A673 (cell line): ENCODE results near the gene TMEM147. TPM values are rescaled to one million over a fixed set of nuclear protein-coding genes. Genes with fewer than 3 reads are reported as not detected.
A peak's percentile ranks its signal among the peaks of the same experiment; 100 is the strongest.

ENCODE experiments used
- Bru-seq: library from RNA; stranded (reverse); fragments of 400-500 nt; gene quantifications from one replicate; lab custom pipeline; 2021; lab: Mats Ljungman, UMichigan
- BruChase-seq, 2 experiments: library from RNA; stranded (reverse); fragments of 400-500 nt; gene quantifications; one replicate each; lab custom pipeline; 2021; lab: Mats Ljungman, UMichigan
- BruUV-seq: library from RNA; stranded (reverse); fragments of 400-500 nt; replicated peaks from 2 replicates; lab custom pipeline; 2021; lab: Mats Ljungman, UMichigan
- CTCF ChIA-PET: fragments of 300-600 bp; sonication (Branson Sonifier 250); formaldehyde crosslinking; loops from one replicate; lab custom pipeline; 2022; ENCODE audit warnings: antibody characterized with exemption; lab: Charles Lee
- POLR2A ChIA-PET: fragments of 300-600 bp; sonication (Branson Sonifier 250); formaldehyde crosslinking; loops from one replicate; lab custom pipeline; 2022; ENCODE audit warnings: antibody characterized with exemption; ENCODE audit not compliant: low non-redundant PET; lab: Charles Lee
- DNase-seq: peaks from one replicate; pipeline ENCODE4 v3.0.0-alpha.2; 2015; ENCODE audit warnings: low spot score
- H3K27ac ChIP-seq: fragments of 200-600 bp; sonication (generic); 2 replicates; pipeline ENCODE4 v1.5.1; 2016; ENCODE audit warnings: mixed run types, low read depth, mild to moderate bottlenecking, mixed read lengths, antibody characterized with exemption, low read length; ENCODE audit not compliant: poor library complexity, severe bottlenecking
- H3K27me3 ChIP-seq: fragments of 200-600 bp; sonication (generic); replicated peaks from 2 replicates; pipeline ENCODE4 v1.6.1; 2017; ENCODE audit warnings: mixed run types, low read depth, mild to moderate bottlenecking, mixed read lengths, antibody characterized with exemption, low read length; ENCODE audit not compliant: insufficient read depth, poor library complexity
- H3K36me3 ChIP-seq: fragments of 200-600 bp; sonication (generic); 2 replicates; pipeline ENCODE4 v1.6.1; 2016; ENCODE audit warnings: mixed run types, mild to moderate bottlenecking, mixed read lengths, antibody characterized with exemption, low read length; ENCODE audit not compliant: insufficient read depth, poor library complexity, severe bottlenecking
- H3K4me1 ChIP-seq: fragments of 200-600 bp; sonication (generic); 2 replicates; pipeline ENCODE4 v1.6.1; 2017; ENCODE audit warnings: mixed run types, mild to moderate bottlenecking, mixed read lengths, antibody characterized with exemption, low read length; ENCODE audit not compliant: insufficient read depth, poor library complexity, severe bottlenecking
- H3K4me3 ChIP-seq: fragments of 200-600 bp; sonication (generic); 2 replicates; pipeline ENCODE4 v1.5.1; 2016; ENCODE audit warnings: low read depth, mixed run types, mild to moderate bottlenecking, mixed read lengths, low read length; ENCODE audit not compliant: poor library complexity, severe bottlenecking
- H3K9me3 ChIP-seq: fragments of 200-600 bp; sonication (generic); 2 replicates; pipeline ENCODE4 v1.6.1; 2016; ENCODE audit warnings: mixed run types, low read depth, mild to moderate bottlenecking, mixed read lengths, antibody characterized with exemption, low read length; ENCODE audit not compliant: poor library complexity, severe bottlenecking
- EZH2 ChIP-seq: fragments of 200-600 bp; sonication (generic); IDR thresholded peaks from 2 replicates; pipeline ENCODE4 v1.6.1; 2017; ENCODE audit warnings: borderline replicate concordance, low read depth, mild to moderate bottlenecking, mixed read lengths, antibody characterized with exemption, low read length; ENCODE audit not compliant: poor library complexity, severe bottlenecking
- intact Hi-C: fragments of 100-400 bp; cut with micrococcal nuclease; formaldehyde crosslinking; loops from one replicate; pipeline ENCODE4 v1.10.0; 2022; ENCODE audit not compliant: unreplicated experiment
- long read RNA-seq: library from polyadenylated mRNA; stranded (forward); transcript quantifications from one replicate; pipeline ENCODE4 v2.0.0, GENCODE V29; 2022
- total RNA-seq: library from RNA; stranded (reverse); gene quantifications from 2 replicates; pipeline ENCODE4 v1.2.3, GENCODE V29; 2021
- TF ChIP-seq, protein P1 (sequence below): fragments of 300-800, 200-600 bp; sonication (generic); conservative IDR thresholded peaks from 2 replicates; pipeline ENCODE4 v1.5.1; 2017; ENCODE audit warnings: low read depth, mild to moderate bottlenecking, antibody characterized with exemption, low read length, moderate library complexity, mixed read lengths

The TMEM147 gene, protein sequence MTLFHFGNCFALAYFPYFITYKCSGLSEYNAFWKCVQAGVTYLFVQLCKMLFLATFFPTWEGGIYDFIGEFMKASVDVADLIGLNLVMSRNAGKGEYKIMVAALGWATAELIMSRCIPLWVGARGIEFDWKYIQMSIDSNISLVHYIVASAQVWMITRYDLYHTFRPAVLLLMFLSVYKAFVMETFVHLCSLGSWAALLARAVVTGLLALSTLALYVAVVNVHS
- total RNA-seq (105 and 115 TPM in 2 replicates), Bru-seq, nascent RNA (percentile 64 among the genes with signal in this experiment), BruChase-seq, experiment 1, labeled RNA remaining after a 2-hour chase (percentile 62 among the genes with signal in this experiment), BruChase-seq, experiment 2, labeled RNA remaining after a 6-hour chase (percentile 83 among the genes with signal in this experiment)
- long read RNA-seq, transcript TMEM147-201 (7 exons, 899 nt) = major isoform, 209 of 237 reads
- long read RNA-seq, transcript TMEM147-202 (6 exons, 935 nt) = minor isoform, 12 of 237 reads
- long read RNA-seq, partial matches to known transcripts = 2 of 237 reads
- long read RNA-seq, other reads (novel, unspliced or antisense) = 7 of 237 reads

DNA sequence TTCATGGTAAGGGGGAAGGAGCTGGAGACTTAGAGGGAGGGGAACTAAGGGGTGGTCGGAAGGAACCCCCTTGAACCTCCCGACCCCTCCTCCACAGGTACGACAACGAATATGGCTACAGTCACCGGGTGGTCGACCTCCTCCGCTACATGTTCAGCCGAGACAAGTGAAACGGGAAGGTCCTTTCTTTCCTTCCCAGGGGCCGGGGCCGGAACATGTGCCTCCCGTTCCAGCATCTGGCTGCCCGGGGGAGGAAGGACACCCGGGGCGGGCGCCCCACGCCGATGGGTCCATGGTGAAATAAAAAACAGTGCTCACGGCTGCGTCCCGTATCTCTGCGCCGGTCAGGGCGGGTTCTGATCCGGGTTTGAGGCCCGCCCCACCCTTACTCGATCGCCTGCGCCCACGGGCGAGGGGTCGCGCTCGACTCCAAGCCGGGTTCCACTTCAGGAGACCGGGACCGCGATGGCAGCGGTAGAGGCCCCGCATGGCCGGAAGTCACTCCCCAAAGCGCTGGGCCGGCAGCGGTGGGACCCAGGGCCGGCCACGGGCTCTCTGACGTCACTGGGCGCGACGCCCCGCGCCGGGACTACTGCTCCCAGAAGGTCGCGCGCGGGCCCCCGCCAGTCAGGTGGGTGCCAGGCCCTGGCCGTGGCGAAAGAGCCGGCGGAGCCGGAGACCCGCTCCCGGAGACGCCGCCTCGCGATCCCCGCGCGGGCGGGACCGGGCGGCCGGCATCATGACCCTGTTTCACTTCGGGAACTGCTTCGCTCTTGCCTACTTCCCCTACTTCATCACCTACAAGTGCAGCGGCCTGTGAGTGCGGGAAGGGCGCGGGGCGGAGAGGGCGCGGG lies at the start of gene TMEM147:
TSS of gene TMEM147 (plus strand) at position 626 of the 854 bp plus-strand sequence. CDS start at position 740, 114 bp downstream.
- Histone ChIP-seq H3K36me3 (no peaks in the 10 kb centered on the region), H3K27ac (peak within 1 kb of the TSS; percentile 83), H3K4me1 (peaks cover 11% of the 10 kb centered on the region), H3K9me3 (no peaks in the 10 kb centered on the region), H3K27me3 (no peaks in the 10 kb centered on the region), H3K4me3 (peak within 1 kb of the TSS; percentile 93)
- ChIA-PET CTCF (no interaction called here), POLR2A (no interaction called here)
- no peak for TF ChIP-seq EZH2
- TF ChIP-seq, protein P1, sequence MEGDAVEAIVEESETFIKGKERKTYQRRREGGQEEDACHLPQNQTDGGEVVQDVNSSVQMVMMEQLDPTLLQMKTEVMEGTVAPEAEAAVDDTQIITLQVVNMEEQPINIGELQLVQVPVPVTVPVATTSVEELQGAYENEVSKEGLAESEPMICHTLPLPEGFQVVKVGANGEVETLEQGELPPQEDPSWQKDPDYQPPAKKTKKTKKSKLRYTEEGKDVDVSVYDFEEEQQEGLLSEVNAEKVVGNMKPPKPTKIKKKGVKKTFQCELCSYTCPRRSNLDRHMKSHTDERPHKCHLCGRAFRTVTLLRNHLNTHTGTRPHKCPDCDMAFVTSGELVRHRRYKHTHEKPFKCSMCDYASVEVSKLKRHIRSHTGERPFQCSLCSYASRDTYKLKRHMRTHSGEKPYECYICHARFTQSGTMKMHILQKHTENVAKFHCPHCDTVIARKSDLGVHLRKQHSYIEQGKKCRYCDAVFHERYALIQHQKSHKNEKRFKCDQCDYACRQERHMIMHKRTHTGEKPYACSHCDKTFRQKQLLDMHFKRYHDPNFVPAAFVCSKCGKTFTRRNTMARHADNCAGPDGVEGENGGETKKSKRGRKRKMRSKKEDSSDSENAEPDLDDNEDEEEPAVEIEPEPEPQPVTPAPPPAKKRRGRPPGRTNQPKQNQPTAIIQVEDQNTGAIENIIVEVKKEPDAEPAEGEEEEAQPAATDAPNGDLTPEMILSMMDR = no peak
- DNase-seq = peak; percentile 92
- TSS peak; percentile 82 for BruUV-seq
- intact Hi-C loops = no loop called here

DNA sequence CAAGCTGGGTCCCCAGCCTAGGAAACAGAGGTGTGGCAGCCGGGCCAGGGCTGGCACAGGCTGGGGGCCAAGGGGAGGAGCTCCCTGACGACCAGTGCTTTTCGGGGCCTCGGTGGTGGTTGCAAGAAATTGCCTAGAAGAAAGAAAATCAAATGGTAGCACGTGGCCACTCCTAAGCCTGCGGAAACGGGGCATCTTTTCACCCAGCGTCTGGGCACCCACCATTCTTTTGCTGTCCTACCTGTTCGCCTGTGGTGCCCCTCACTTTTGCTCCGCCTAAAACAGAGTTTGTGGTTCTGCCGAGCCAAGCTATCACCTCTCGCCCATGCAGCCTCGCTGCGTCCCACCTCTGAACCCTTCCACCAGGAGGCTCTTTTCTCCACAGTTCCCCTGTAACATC lies 48.0 kb upstream of the TMEM147 start:
- intact Hi-C loops = no loop called here
- no peak overlapping the region for H3K4me3 ChIP-seq
- peaks cover 8% of the 10 kb centered on the region for H3K27me3 ChIP-seq
- DNase-seq = no peak
- H3K36me3 ChIP-seq = no peaks in the 10 kb centered on the region
- no TSS peak for BruUV-seq
- H3K27ac ChIP-seq = no peak overlapping the region
- ChIA-PET CTCF (interaction anchor here (0.7 kb wide), 1 partner anchor 682 kb away, joined by 7 read pairs; no protein-coding TSS in a partner anchor), POLR2A (no interaction called here)
- H3K9me3 ChIP-seq = no peaks in the 10 kb centered on the region
- no peaks in the 10 kb centered on the region for H3K4me1 ChIP-seq
- TF ChIP-seq, protein P1 = no peak
- TF ChIP-seq EZH2 = no peak

DNA sequence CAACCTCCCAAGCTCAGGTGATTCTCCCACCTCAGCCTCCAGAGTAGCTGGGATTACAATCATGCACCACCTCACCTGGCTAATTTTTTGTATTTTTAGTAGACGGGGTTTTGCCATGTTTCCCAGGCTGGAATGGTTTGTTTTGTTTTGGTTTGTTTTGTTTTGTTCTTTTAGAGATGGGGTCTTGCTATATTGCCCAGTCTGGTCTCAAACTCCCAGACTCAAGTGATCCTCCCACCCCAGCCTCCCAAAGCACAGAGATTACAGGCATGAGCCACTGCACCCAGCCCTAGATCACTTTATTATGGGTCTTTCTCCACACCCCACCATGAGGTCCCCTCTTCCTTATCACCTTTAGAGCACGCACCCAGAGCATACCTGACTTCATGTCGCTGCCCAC lies 47.2 kb upstream of the TMEM147 start:
- CTCF ChIA-PET = no interaction called here
- no peak for DNase-seq
- Histone ChIP-seq H3K4me1 (no peaks in the 10 kb centered on the region), H3K9me3 (no peaks in the 10 kb centered on the region), H3K27ac (no peak overlapping the region), H3K27me3 (peaks cover 10% of the 10 kb centered on the region), H3K36me3 (no peaks in the 10 kb centered on the region), H3K4me3 (no peak overlapping the region)
- BruUV-seq = no TSS peak
- no peak for TF ChIP-seq EZH2
- TF ChIP-seq, protein P1 = no peak
- POLR2A ChIA-PET = no interaction called here
- intact Hi-C loops = no loop called here
